Measurements from ENCODE around the gene TSPEAR. TPM values are rescaled to one million over a fixed set of nuclear protein-coding genes. Genes with fewer than 3 reads are reported as not detected.

The TSPEAR gene
- total and polyA plus RNA-seq, 9 of the 15 experiments (the other 6 are each of a cell fraction or from before 2014, with no cell fraction given): not detected

DNA sequence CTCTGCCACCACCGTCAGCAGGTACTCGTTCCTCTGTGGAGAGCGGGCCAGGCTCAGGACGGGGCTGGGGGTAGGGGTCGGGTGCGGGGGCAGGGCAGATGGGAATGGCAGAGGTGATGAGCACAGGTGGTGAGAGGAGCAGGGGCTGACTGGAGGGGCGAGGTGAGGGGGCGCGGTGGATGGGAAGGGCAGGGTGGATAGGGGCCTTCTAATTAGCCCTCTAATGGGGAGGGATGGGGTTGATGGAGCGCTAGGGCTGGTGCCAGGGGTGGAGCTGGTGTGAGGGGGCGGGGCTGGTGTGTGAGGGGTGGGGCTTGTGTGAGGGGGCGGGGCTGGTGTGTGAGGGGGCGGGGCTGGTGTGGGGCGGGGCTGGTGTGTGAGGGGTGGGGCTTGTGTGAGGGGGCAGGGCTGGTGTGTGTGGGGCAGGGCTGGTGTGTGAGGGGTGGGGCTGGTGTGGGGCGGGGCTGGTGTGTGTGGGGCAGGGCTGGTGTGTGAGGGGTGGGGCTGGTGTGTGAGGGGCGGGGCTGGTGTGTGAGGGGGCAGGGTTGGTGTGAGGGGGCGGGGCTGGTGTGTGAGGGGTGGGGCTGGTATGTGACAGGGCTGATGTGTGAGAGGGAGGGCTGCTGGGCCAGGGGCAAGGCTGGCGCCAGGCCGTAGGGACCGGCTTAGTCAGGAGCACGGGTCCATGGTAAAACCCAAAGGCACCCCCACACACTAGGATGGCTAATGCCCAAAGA lies 177.3 kb downstream of the TSPEAR start:
- Histone ChIP-seq H4K20me1 (replicated peaks; ENCODE audit: control insufficient read depth, insufficient read depth, low read length) (0 out of 2 replicates have a peak, but pooled peaks cover 10% of the 10 kb centered on the region), H2AFZ (ENCODE audit: low read depth, low read length) (no peak overlapping the region), H3K4me2 (ENCODE audit: insufficient read depth, low read length) (no peak overlapping the region), H3K36me3 (ENCODE audit: control insufficient read depth, insufficient read depth, low read length) (no peaks in the 10 kb centered on the region), H3K27me3 (ENCODE audit: control insufficient read depth in 2 of 2, insufficient read depth in 2 of 2, low read length in 2 of 2) (peaks cover 29 to 58% of the 10 kb centered on the region in 2 experiments), H3K9me1 (ENCODE audit: control insufficient read depth, insufficient read depth, low read length) (no peaks in the 10 kb centered on the region), H3K27ac (ENCODE audit: extremely low read depth, low read depth, low read length) (no peak overlapping the region), H3K9me3 (replicated peaks; ENCODE audit: control insufficient read depth, insufficient read depth, low read depth, low read length) (no peaks in the 10 kb centered on the region; the same call in 1 of the 2 replicates), H3K79me2 (ENCODE audit: control insufficient read depth, insufficient read depth, low read length) (no peaks in the 10 kb centered on the region), H3K9ac (ENCODE audit: insufficient read depth in 1 of 2, low read depth in 2 of 2, low read length in 2 of 2) (no peak overlapping the region), H3K4me3 (no peak overlapping the region), H3K4me1 (replicated peaks in 1 of 2; ENCODE audit: control insufficient read depth in 2 of 2, insufficient read depth in 2 of 2, low read length in 2 of 2) (peaks cover 0 to 21% of the 10 kb centered on the region in 2 experiments; a peak in 2 of 5 replicates)
- 40% methylated on average over 13 of the region's 21 CpGs for WGBS (ENCODE audit: insufficient coverage, low coverage, missing lambda C conversion rate)
- FAIRE-seq: no peak
- no TSS peak for BruUV-seq (replicated peaks)
- ATAC-seq: peak; percentile 90
- in situ Hi-C loops (cut with MboI) (no loop called here), intact Hi-C loops (cut with micrococcal nuclease) (no loop called here)
- peak; percentile 18 to 78 (median 78) for DNase-seq (ENCODE audit: extremely low read depth in 1 of 4, low spot score in 3 of 4)
- TF ChIP-seq ZNF3 (CRISPR knock-in tag; IDR thresholded peaks at IDR 0.05): no peak
- TF ChIP-seq, protein P1, sequence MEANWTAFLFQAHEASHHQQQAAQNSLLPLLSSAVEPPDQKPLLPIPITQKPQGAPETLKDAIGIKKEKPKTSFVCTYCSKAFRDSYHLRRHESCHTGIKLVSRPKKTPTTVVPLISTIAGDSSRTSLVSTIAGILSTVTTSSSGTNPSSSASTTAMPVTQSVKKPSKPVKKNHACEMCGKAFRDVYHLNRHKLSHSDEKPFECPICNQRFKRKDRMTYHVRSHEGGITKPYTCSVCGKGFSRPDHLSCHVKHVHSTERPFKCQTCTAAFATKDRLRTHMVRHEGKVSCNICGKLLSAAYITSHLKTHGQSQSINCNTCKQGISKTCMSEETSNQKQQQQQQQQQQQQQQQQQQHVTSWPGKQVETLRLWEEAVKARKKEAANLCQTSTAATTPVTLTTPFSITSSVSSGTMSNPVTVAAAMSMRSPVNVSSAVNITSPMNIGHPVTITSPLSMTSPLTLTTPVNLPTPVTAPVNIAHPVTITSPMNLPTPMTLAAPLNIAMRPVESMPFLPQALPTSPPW (CRISPR knock-in tag; IDR thresholded peaks at IDR 0.05): peak; percentile 33; the same call in 1 of the 2 replicates
- CTCF ChIA-PET (ENCODE audit: low intra/inter-chr PET ratio): no interaction called here
- POLR2A ChIA-PET: interaction anchor here (0.5 to 0.6 kb wide), 2 partner anchors 19 to 132 kb away, joined by 3 read pairs; no protein-coding TSS in a partner anchor
